Measurements from ENCODE around the gene THY1. TPM values are rescaled to one million over a fixed set of nuclear protein-coding genes. Genes with fewer than 3 reads are reported as not detected.

The THY1 gene
- total and polyA plus RNA-seq, 9 of the 15 experiments (the other 6 are each of a cell fraction or from before 2014, with no cell fraction given) = 0.07 to 0.40 (median 0.16) TPM; not detected in 5

DNA sequence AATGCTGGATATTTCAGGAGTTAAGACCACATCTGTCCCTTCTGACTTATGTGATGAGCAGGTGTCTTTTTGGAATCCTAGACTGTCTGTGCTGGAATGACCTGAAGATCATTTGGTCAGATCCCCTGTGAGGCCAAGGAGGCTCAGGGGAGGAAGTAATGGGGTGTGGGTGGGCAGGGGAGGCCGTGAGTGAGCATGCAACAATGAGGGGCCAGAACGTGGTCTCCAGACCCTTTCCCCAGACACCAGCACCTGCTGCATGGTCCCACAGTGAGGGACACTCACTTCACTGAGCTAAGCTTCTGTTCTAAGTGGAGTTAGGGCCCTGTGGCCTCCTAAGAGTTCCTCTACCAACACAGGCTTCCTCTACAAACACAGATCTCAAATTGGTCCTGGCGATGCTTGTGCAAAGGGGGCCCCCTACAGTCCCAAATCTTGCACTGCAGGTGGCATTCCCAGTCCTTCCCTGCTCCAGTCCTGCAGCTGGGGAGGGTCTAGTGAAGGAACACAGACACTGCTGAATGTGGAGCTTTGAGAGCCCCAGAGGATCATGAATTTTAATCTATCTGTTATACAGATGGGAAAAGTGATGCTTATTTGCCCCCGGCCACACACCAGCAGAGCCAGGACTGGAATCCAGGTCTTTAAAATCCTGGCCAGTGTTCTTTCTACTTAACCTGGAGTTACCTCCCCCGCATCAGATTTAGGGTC, 48.9 kb downstream of the THY1 start:
- in situ Hi-C loops (cut with MboI) (no loop called here), intact Hi-C loops (cut with micrococcal nuclease) (loop anchor here (1.0 to 5.0 kb wide), 3 partner anchors 18 to 51 kb away; no protein-coding TSS in a partner anchor)
- Histone ChIP-seq H3K9ac (ENCODE audit: insufficient read depth in 1 of 2, low read depth in 2 of 2, low read length in 2 of 2) (peak overlapping the region in 1 of 2 experiments; percentile 14; a peak in 1 of 4 replicates), H3K9me1 (ENCODE audit: control insufficient read depth, insufficient read depth, low read length) (no peaks in the 10 kb centered on the region), H3K27ac (ENCODE audit: extremely low read depth, low read depth, low read length) (no peak overlapping the region; the same call in 2 of the 3 replicates), H3K4me1 (replicated peaks in 1 of 2; ENCODE audit: control insufficient read depth in 2 of 2, insufficient read depth in 2 of 2, low read length in 2 of 2) (peaks cover 66 to 77% of the 10 kb centered on the region in 2 experiments), H3K36me3 (ENCODE audit: control insufficient read depth, insufficient read depth, low read length) (peaks cover 27% of the 10 kb centered on the region; the same call in 1 of the 3 replicates), H2AFZ (ENCODE audit: low read depth, low read length) (no peak overlapping the region), H3K4me3 (no peak overlapping the region), H3K4me2 (ENCODE audit: insufficient read depth, low read length) (peak overlapping the region; percentile 27; the same call in 1 of the 2 replicates), H3K27me3 (ENCODE audit: control insufficient read depth in 2 of 2, insufficient read depth in 2 of 2, low read length in 2 of 2) (no peaks in the 10 kb centered on the region), H3K9me3 (replicated peaks; ENCODE audit: control insufficient read depth, insufficient read depth, low read depth, low read length) (no peaks in the 10 kb centered on the region), H3K79me2 (ENCODE audit: control insufficient read depth, insufficient read depth, low read length) (peaks cover 14% of the 10 kb centered on the region; the same call in 1 of the 3 replicates), H4K20me1 (replicated peaks; ENCODE audit: control insufficient read depth, insufficient read depth, low read length) (peaks cover 5% of the 10 kb centered on the region; the same call in 1 of the 2 replicates)
- ChIA-PET POLR2A (interaction anchor here (0.6 to 3.7 kb wide), 6 partner anchors 9 to 267 kb away, joined by 3 to 24 read pairs (median 4); partner anchors contain the start of gene C2CD2L), CTCF (ENCODE audit: low intra/inter-chr PET ratio) (interaction anchor here (1.5 to 5.9 kb wide), 2 partner anchors 16 to 18 kb away, joined by 3 to 41 read pairs; no protein-coding TSS in a partner anchor)
- ATAC-seq = peak; percentile 54
- peak; percentile 58 to 77 (median 65) for DNase-seq (ENCODE audit: extremely low read depth in 1 of 4, low spot score in 3 of 4)
- WGBS (ENCODE audit: insufficient coverage, low coverage, missing lambda C conversion rate) = 51% methylated on average over 5 of the region's 5 CpGs
- peak; percentile 88 for FAIRE-seq
- BruUV-seq (replicated peaks) = no TSS peak
- peak; percentile 76 for TF ChIP-seq REST (IDR thresholded peaks at IDR 0.05; ENCODE audit: borderline replicate concordance)
- no peak for TF ChIP-seq REST (CRISPR knock-in tag; IDR thresholded peaks at IDR 0.05; ENCODE audit: low read depth)
- TF ChIP-seq SRSF7 (optimal IDR thresholded peaks at IDR 0.05; ENCODE audit: low read depth, low read length) = no peak
- 0 out of 2 replicates have a peak, but pooled peaks have one; percentile 53 for TF ChIP-seq CC2D1A (IDR thresholded peaks at IDR 0.05)
- 0 out of 4 replicates have a peak, but pooled peaks of 1 of the 2 experiments have one; percentile 26 for TF ChIP-seq ARNT (IDR thresholded peaks at IDR 0.05)
- no peak for TF ChIP-seq TCF7L2 (IDR thresholded peaks at IDR 0.05; ENCODE audit: low read depth, low read length)
- TF ChIP-seq FOXM1 (IDR thresholded peaks at IDR 0.05; ENCODE audit: low read depth) = no peak
- TF ChIP-seq FOXM1 (CRISPR knock-in tag; IDR thresholded peaks at IDR 0.05; ENCODE audit: low read depth) = no peak
- TF ChIP-seq CBX1 (IDR thresholded peaks at IDR 0.05; ENCODE audit: low read depth) = 0 out of 2 replicates have a peak, but pooled peaks have one; percentile 27
- TF ChIP-seq ZBTB33 (CRISPR knock-in tag; IDR thresholded peaks at IDR 0.05) = no peak
- no peak for TF ChIP-seq NCOA6 (IDR thresholded peaks at IDR 0.05)
